Measurements from ENCODE around the gene POLA1.
A peak's percentile ranks its signal among the peaks of the same experiment; 100 is the strongest.

The POLA1 gene

DNA sequence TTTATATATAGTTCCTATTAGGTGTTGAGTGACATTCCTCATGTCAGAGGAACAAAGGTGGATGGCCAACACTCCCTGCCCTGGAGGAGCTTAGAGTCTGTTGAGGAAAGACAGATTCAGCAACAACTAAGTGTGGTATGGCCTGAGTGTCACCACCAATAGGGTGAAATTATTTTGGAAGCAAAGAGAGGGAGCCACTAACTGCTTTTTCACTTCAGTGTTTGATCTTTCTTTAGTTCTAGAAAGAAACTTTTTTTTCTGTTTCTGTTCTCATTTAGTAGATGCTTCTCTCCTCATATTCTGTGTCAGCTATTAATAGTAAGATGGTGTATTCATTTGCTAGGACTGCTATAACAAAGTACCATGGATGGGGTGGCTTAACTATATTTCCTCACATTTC lies 240.6 kb downstream of the POLA1 start:
- no peaks in the 10 kb centered on the region for H3K36me3 ChIP-seq
- H3K4me3 ChIP-seq (ENCODE audit: low read depth, low read length), result no peak overlapping the region
- no peak for DNase-seq
- H3K9me3 ChIP-seq, result no peaks in the 10 kb centered on the region
- no peaks in the 10 kb centered on the region for H3K27me3 ChIP-seq
- TF ChIP-seq, protein P1, sequence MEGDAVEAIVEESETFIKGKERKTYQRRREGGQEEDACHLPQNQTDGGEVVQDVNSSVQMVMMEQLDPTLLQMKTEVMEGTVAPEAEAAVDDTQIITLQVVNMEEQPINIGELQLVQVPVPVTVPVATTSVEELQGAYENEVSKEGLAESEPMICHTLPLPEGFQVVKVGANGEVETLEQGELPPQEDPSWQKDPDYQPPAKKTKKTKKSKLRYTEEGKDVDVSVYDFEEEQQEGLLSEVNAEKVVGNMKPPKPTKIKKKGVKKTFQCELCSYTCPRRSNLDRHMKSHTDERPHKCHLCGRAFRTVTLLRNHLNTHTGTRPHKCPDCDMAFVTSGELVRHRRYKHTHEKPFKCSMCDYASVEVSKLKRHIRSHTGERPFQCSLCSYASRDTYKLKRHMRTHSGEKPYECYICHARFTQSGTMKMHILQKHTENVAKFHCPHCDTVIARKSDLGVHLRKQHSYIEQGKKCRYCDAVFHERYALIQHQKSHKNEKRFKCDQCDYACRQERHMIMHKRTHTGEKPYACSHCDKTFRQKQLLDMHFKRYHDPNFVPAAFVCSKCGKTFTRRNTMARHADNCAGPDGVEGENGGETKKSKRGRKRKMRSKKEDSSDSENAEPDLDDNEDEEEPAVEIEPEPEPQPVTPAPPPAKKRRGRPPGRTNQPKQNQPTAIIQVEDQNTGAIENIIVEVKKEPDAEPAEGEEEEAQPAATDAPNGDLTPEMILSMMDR (IDR thresholded peaks at IDR 0.05; ENCODE audit: low read depth, low read length), result no peak
- H3K4me1 ChIP-seq, result no peaks in the 10 kb centered on the region

DNA sequence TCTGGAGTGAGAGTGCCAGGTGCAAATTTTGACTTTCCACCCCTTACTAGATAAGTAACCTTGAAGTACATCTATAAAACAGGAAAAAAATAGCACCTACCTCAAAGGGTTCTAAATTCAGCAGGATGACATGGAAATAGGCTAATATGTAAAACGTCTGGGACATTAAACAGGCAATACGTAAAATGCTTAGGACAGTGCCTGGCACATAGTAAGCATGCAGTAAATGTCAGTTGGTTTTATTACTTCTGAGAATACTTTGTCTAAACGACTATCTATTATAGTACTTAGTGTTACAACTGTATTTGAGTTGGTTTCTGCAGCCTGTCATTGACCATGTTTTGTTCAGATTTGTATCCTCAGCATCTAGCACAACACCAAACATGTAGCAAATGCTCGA lies 251.3 kb downstream of the POLA1 start:
- H3K27me3 ChIP-seq, result no peaks in the 10 kb centered on the region
- H3K9me3 ChIP-seq, result no peaks in the 10 kb centered on the region
- no peak for DNase-seq
- no peaks in the 10 kb centered on the region for H3K36me3 ChIP-seq
- no peak overlapping the region for H3K4me3 ChIP-seq (ENCODE audit: low read depth, low read length)
- TF ChIP-seq, protein P1 (IDR thresholded peaks at IDR 0.05; ENCODE audit: low read depth, low read length), result no peak
- no peaks in the 10 kb centered on the region for H3K4me1 ChIP-seq

DNA sequence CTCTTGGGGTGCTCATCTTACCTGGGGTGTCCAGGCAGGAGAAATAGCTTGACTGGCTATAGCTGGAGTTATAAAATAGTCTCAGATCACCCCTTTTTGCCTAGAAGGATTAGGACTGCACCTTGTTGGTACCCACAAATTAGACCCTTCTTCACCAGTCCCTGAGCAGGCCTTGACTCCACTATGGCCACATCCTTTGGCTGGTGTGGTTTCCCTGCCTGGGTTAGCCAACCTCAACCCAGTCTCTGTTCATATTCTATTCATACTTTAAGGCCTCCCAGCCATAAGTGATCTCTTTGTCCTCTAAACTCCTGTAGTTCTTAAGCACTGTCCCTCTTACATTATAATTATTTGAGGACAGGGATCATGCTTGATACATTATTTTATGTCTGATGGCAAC lies 252.7 kb downstream of the POLA1 start:
- DNase-seq, result no peak
- Histone ChIP-seq H3K4me1 (no peaks in the 10 kb centered on the region), H3K36me3 (no peaks in the 10 kb centered on the region), H3K27me3 (no peaks in the 10 kb centered on the region), H3K4me3 (ENCODE audit: low read depth, low read length) (no peak overlapping the region), H3K9me3 (no peaks in the 10 kb centered on the region)
- TF ChIP-seq, protein P1 (IDR thresholded peaks at IDR 0.05; ENCODE audit: low read depth, low read length), result no peak

DNA sequence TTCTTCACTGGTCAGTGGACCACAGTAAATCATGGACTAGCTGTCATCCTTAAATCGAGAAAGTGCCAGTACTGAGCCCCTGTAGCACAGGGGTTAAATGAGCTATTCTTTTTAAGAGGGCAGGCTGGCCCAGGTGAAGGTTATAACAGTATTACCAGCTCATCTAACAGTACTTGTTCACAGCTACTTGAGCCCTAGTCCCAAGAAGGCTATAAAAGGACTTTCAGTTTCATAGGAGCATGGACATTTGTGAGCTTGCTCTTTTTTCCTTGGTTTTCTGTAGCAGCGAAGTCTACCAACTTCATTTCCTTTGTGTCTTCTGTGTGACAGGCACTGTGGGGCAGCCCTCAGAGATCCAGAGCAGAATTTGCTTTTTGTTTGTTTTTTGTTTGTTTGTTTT lies 261.0 kb downstream of the POLA1 start:
- Histone ChIP-seq H3K4me3 (ENCODE audit: low read depth, low read length) (no peak overlapping the region), H3K36me3 (no peaks in the 10 kb centered on the region), H3K4me1 (no peaks in the 10 kb centered on the region), H3K9me3 (no peaks in the 10 kb centered on the region), H3K27me3 (no peaks in the 10 kb centered on the region)
- DNase-seq, result no peak
- TF ChIP-seq, protein P1 (IDR thresholded peaks at IDR 0.05; ENCODE audit: low read depth, low read length), result no peak

GRCh38 chrX:24955372-24955930 lies 261.7 kb downstream of the POLA1 start:
- no peaks in the 10 kb centered on the region for H3K27me3 ChIP-seq
- DNase-seq, result no peak
- H3K4me1 ChIP-seq, result no peaks in the 10 kb centered on the region
- no peaks in the 10 kb centered on the region for H3K9me3 ChIP-seq
- H3K4me3 ChIP-seq (ENCODE audit: low read depth, low read length), result no peak overlapping the region
- TF ChIP-seq, protein P1 (IDR thresholded peaks at IDR 0.05; ENCODE audit: low read depth, low read length), result no peak
- H3K36me3 ChIP-seq, result no peaks in the 10 kb centered on the region

GRCh38 chrX:24956828-24957227 lies 263.1 kb downstream of the POLA1 start:
- H3K9me3 ChIP-seq, result no peaks in the 10 kb centered on the region
- no peaks in the 10 kb centered on the region for H3K36me3 ChIP-seq
- H3K4me3 ChIP-seq (ENCODE audit: low read depth, low read length), result no peak overlapping the region
- no peaks in the 10 kb centered on the region for H3K27me3 ChIP-seq
- no peaks in the 10 kb centered on the region for H3K4me1 ChIP-seq
- peak; percentile 6 for DNase-seq
- TF ChIP-seq, protein P1 (IDR thresholded peaks at IDR 0.05; ENCODE audit: low read depth, low read length), result no peak

All from BE2C (cell line).